ENCODE results near the gene TMEM108. TPM values are rescaled to one million over a fixed set of nuclear protein-coding genes. Genes with fewer than 3 reads are reported as not detected.

Gene TMEM108
- polyA plus RNA-seq, 3 donors: not detected

DNA sequence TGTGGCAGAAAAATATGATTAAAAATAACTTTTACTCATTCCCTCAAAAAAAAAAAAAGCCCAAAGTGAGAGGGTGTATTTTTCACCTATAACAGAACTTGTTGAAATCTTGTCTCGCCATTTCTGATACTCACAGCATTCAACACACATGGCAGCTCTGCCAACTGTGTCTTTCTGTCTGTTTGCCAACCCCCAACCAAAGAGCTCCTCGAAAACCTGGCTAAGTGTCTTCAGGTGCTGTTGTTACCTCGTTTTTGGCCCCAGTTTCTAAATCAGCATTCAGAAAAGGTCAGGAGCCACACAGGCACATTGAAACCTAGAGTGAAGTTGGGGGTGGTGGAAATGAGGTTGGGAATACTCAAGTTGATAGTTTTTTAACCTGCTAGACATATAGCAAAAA, 123.5 kb downstream of the TMEM108 start:
- Histone ChIP-seq H3K4me3 (replicated peaks in 1 of 3; ENCODE audit: low read depth in 2 of 3, low read length in 3 of 3) (no peak overlapping the region), H3K9ac (ENCODE audit: insufficient read depth, low read length, poor library complexity, severe bottlenecking) (no peak overlapping the region), H3K36me3 (replicated peaks in 1 of 2; ENCODE audit: control insufficient read depth in 1 of 2, insufficient read depth in 2 of 2, low read length in 2 of 2) (no peaks in the 10 kb centered on the region), H3K4me2 (replicated peaks; ENCODE audit: extremely low read depth, low read length, poor library complexity, severe bottlenecking) (no peak overlapping the region), H4K20me1 (ENCODE audit: insufficient read depth, low read length) (no peaks in the 10 kb centered on the region), H2AFZ (ENCODE audit: insufficient read depth, low read depth, low read length, poor library complexity, severe bottlenecking) (no peak overlapping the region), H3K27me3 (ENCODE audit: control insufficient read depth in 2 of 2, insufficient read depth in 2 of 2, low read length in 2 of 2) (no peaks in the 10 kb centered on the region), H3K79me2 (ENCODE audit: insufficient read depth, low read length) (no peaks in the 10 kb centered on the region), H3K27ac (ENCODE audit: low read depth in 1 of 2, low read length in 2 of 2) (no peak overlapping the region), H3K4me1 (ENCODE audit: control insufficient read depth in 1 of 2, insufficient read depth in 2 of 2, low read length in 2 of 2) (no peaks in the 10 kb centered on the region), H3K9me3 (replicated peaks in 1 of 2; ENCODE audit: control insufficient read depth in 1 of 2, insufficient read depth in 1 of 2, low read length in 2 of 2) (peaks cover 0 to 2% of the 10 kb centered on the region in 2 donors)
- H3K4me1 Mint-ChIP-seq: peaks cover 3% of the 10 kb centered on the region
- no peak overlapping the region for H3K27ac Mint-ChIP-seq
- H3K4me3 Mint-ChIP-seq: no peak overlapping the region
- intact Hi-C loops (cut with micrococcal nuclease): no loop called here
- H3K36me3 Mint-ChIP-seq: no peaks in the 10 kb centered on the region
- H3K27me3 Mint-ChIP-seq (ENCODE audit: low read depth in 3 of 3): peaks cover 3 to 4% (median 3%) of the 10 kb centered on the region in 3 donors
- 67% methylated on average over 3 of the region's 3 CpGs for WGBS (ENCODE audit: insufficient coverage)
- TF ChIP-seq, protein P1, sequence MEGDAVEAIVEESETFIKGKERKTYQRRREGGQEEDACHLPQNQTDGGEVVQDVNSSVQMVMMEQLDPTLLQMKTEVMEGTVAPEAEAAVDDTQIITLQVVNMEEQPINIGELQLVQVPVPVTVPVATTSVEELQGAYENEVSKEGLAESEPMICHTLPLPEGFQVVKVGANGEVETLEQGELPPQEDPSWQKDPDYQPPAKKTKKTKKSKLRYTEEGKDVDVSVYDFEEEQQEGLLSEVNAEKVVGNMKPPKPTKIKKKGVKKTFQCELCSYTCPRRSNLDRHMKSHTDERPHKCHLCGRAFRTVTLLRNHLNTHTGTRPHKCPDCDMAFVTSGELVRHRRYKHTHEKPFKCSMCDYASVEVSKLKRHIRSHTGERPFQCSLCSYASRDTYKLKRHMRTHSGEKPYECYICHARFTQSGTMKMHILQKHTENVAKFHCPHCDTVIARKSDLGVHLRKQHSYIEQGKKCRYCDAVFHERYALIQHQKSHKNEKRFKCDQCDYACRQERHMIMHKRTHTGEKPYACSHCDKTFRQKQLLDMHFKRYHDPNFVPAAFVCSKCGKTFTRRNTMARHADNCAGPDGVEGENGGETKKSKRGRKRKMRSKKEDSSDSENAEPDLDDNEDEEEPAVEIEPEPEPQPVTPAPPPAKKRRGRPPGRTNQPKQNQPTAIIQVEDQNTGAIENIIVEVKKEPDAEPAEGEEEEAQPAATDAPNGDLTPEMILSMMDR (IDR thresholded peaks at IDR 0.05): no peak
- H3K9me3 Mint-ChIP-seq: peaks cover 0 to 4% (median 0%) of the 10 kb centered on the region in 7 donors
- no peak for DNase-seq

DNA sequence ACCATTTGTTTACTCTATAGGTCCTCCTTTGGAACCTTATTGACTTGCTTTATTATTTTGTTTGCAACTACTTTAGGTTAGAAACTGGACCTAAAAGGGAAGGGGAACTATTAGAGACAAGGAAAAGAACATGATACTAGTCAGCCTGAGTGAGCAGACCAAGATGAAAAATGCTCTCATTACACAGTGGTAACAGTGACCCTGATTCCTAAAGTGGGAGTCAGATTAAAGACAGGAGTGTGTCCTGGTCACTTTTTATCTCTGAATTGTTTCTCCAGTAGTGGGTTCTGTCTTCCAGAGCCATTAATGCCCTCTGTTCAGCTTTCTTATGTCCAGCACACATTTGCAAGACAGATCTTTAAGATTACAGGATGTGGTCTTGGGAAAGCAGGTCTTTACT, 124.1 kb downstream of the TMEM108 start:
- Mint-ChIP-seq H3K36me3 (no peaks in the 10 kb centered on the region), H3K4me1 (peaks cover 3% of the 10 kb centered on the region), H3K4me3 (no peak overlapping the region), H3K9me3 (peaks cover 0 to 6% (median 0%) of the 10 kb centered on the region in 7 donors), H3K27me3 (ENCODE audit: low read depth in 3 of 3) (peaks cover 3 to 4% (median 3%) of the 10 kb centered on the region in 3 donors), H3K27ac (no peak overlapping the region)
- H3K9ac ChIP-seq (ENCODE audit: insufficient read depth, low read length, poor library complexity, severe bottlenecking): no peak overlapping the region
- H3K4me3 ChIP-seq (replicated peaks in 1 of 3; ENCODE audit: low read depth in 2 of 3, low read length in 3 of 3): no peak overlapping the region
- no peak overlapping the region for H3K4me2 ChIP-seq (replicated peaks; ENCODE audit: extremely low read depth, low read length, poor library complexity, severe bottlenecking)
- no peak overlapping the region for H3K27ac ChIP-seq (ENCODE audit: low read depth in 1 of 2, low read length in 2 of 2)
- H2AFZ ChIP-seq (ENCODE audit: insufficient read depth, low read depth, low read length, poor library complexity, severe bottlenecking): no peak overlapping the region
- H3K79me2 ChIP-seq (ENCODE audit: insufficient read depth, low read length): no peaks in the 10 kb centered on the region
- H3K27me3 ChIP-seq (ENCODE audit: control insufficient read depth in 2 of 2, insufficient read depth in 2 of 2, low read length in 2 of 2): no peaks in the 10 kb centered on the region
- H3K36me3 ChIP-seq (replicated peaks in 1 of 2; ENCODE audit: control insufficient read depth in 1 of 2, insufficient read depth in 2 of 2, low read length in 2 of 2): no peaks in the 10 kb centered on the region
- no peaks in the 10 kb centered on the region for H3K4me1 ChIP-seq (ENCODE audit: control insufficient read depth in 1 of 2, insufficient read depth in 2 of 2, low read length in 2 of 2)
- H4K20me1 ChIP-seq (ENCODE audit: insufficient read depth, low read length): no peaks in the 10 kb centered on the region
- TF ChIP-seq, protein P1 (IDR thresholded peaks at IDR 0.05): no peak
- DNase-seq: no peak
- intact Hi-C loops (cut with micrococcal nuclease): no loop called here
- peaks cover 0 to 3% of the 10 kb centered on the region in 2 donors for H3K9me3 ChIP-seq (replicated peaks in 1 of 2; ENCODE audit: control insufficient read depth in 1 of 2, insufficient read depth in 1 of 2, low read length in 2 of 2)

All from CD14-positive monocyte (primary cell).